Thyroid gland (tissue), 4 donors: Measurements from ENCODE around the gene TCF7.

Experiments
- POLR2A ChIP-seq, 2 donors: fragments of 450-650 bp; IDR thresholded peaks; one replicate each; pipeline ENCODE4 v1.6.1; 2017; ENCODE audit warnings: antibody characterized with exemption in 2 of 2, mild to moderate bottlenecking in 2 of 2, moderate library complexity in 1 of 2
- TF ChIP-seq, protein P1 (sequence below), 6 experiments: fragments of 200-600 bp in 3 of 6; fragments of 450-650 bp in 3 of 6; sonication (generic) in 3 of 6; IDR thresholded peaks; one replicate each; pipeline ENCODE4 v1.5.1; 2016 to 2019; ENCODE audit warnings: antibody characterized with exemption in 6 of 6, mild to moderate bottlenecking in 2 of 6, inconsistent platforms in 1 of 6, moderate library complexity in 1 of 6

DNA sequence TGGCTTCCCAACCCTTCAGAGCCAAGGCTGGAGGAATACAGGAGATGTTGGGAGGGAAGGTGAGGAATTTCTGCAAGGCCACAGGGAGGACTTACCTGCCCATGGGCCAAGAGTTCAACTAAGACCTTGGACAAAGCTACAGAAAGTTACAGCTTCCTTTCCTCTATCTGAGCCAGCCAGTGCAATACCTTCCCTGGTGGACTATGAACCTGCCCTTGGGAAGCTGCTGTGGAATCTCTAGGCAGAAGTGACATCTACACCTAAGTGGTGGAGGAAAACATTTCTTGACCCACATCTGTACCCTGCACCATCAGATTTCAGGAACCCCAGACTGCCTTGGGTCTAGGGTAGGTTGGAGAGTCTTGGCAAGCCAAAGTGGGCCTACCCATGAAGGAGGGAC lies 69.0 kb downstream of the TCF7 start:
- TF ChIP-seq POLR2A (IDR thresholded peaks at IDR 0.05), result no peak
- TF ChIP-seq, protein P1, sequence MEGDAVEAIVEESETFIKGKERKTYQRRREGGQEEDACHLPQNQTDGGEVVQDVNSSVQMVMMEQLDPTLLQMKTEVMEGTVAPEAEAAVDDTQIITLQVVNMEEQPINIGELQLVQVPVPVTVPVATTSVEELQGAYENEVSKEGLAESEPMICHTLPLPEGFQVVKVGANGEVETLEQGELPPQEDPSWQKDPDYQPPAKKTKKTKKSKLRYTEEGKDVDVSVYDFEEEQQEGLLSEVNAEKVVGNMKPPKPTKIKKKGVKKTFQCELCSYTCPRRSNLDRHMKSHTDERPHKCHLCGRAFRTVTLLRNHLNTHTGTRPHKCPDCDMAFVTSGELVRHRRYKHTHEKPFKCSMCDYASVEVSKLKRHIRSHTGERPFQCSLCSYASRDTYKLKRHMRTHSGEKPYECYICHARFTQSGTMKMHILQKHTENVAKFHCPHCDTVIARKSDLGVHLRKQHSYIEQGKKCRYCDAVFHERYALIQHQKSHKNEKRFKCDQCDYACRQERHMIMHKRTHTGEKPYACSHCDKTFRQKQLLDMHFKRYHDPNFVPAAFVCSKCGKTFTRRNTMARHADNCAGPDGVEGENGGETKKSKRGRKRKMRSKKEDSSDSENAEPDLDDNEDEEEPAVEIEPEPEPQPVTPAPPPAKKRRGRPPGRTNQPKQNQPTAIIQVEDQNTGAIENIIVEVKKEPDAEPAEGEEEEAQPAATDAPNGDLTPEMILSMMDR (IDR thresholded peaks at IDR 0.05), result no peak
